SU-DHL-6 (cell line): ENCODE measurements around the gene EYA2.

Experiments
- EZH2phosphoT487 ChIP-seq: fragments of 200-600 bp; sonication (generic), shearing (Covaris generic); conservative IDR thresholded peaks from 2 replicates; pipeline ENCODE4 v1.6.1; 2018; ENCODE audit warnings: mild to moderate bottlenecking, antibody characterized with exemption, low read length, moderate library complexity, mixed read lengths
- TF ChIP-seq, protein P1 (sequence below): fragments of 200-600 bp; sonication (generic); IDR thresholded peaks from one replicate; pipeline ENCODE4 v1.5.1; 2017; ENCODE audit warnings: antibody characterized with exemption, mild to moderate bottlenecking, low read length, moderate library complexity; ENCODE audit not compliant: insufficient read depth, poor library complexity, severe bottlenecking

DNA sequence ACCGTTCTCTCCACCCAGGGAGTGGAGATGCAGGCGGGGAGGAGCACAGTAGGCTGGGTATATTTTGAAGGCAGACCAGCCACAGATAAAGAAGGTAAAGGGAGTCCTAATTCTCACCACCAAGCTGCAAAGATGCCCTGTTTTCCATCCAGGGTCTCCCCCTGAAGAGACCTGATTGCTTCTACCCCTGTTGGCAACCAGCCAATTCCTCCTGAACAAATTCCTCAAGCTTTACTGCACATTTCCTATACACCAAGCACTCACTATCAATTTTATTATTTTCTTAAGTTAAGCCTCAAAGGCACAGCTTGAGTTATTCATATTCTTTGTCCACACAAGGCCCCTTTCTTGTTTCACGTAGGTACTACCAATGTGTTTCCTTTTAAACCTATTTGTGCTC, 214.4 kb downstream of the EYA2 start:
- TF ChIP-seq, protein P1, sequence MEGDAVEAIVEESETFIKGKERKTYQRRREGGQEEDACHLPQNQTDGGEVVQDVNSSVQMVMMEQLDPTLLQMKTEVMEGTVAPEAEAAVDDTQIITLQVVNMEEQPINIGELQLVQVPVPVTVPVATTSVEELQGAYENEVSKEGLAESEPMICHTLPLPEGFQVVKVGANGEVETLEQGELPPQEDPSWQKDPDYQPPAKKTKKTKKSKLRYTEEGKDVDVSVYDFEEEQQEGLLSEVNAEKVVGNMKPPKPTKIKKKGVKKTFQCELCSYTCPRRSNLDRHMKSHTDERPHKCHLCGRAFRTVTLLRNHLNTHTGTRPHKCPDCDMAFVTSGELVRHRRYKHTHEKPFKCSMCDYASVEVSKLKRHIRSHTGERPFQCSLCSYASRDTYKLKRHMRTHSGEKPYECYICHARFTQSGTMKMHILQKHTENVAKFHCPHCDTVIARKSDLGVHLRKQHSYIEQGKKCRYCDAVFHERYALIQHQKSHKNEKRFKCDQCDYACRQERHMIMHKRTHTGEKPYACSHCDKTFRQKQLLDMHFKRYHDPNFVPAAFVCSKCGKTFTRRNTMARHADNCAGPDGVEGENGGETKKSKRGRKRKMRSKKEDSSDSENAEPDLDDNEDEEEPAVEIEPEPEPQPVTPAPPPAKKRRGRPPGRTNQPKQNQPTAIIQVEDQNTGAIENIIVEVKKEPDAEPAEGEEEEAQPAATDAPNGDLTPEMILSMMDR, result no peak
- no peak for TF ChIP-seq EZH2phosphoT487
